Endodermal cell (in vitro differentiated cells): ENCODE data around the gene BMP7. TPM values are rescaled to one million over a fixed set of nuclear protein-coding genes. Genes with fewer than 3 reads are reported as not detected.
A peak's percentile ranks its signal among the peaks of the same experiment; 100 is the strongest.
"Not testable (repeated sequence)": the region's sequence is repeated elsewhere in the genome, so short reads cannot be mapped to it uniquely, and the experiment has no call there.

Experiments
- DNase-seq: peaks from one replicate; pipeline ENCODE4 v3.0.0-alpha.2; 2017
- H3K27ac ChIP-seq: 2 replicates; pipeline ENCODE4 v1.5.1; 2013; ENCODE audit warnings: mild to moderate bottlenecking, low read depth, low read length, moderate library complexity
- H3K27me3 ChIP-seq: 2 replicates; pipeline ENCODE4 v1.6.1; 2013; ENCODE audit warnings: mild to moderate bottlenecking, low read length, moderate library complexity; ENCODE audit not compliant: insufficient read depth, control insufficient read depth, poor library complexity, severe bottlenecking
- H3K36me3 ChIP-seq: 2 replicates; pipeline ENCODE4 v1.7.0; 2013; ENCODE audit warnings: mild to moderate bottlenecking, low read length, moderate library complexity; ENCODE audit not compliant: control insufficient read depth, insufficient read depth
- H3K4me1 ChIP-seq: one replicate; pipeline ENCODE4 v1.7.0; 2013; ENCODE audit warnings: low read length; ENCODE audit not compliant: control insufficient read depth, insufficient read depth
- H3K4me3 ChIP-seq: 2 replicates; pipeline ENCODE4 v1.5.1; 2013; ENCODE audit warnings: mild to moderate bottlenecking, low read length, moderate library complexity
- H3K9ac ChIP-seq: 2 replicates; pipeline ENCODE4 v1.6.1; 2013; ENCODE audit warnings: mild to moderate bottlenecking, low read length, moderate library complexity; ENCODE audit not compliant: poor library complexity, severe bottlenecking; ENCODE audit errors: extremely low read depth
- H3K9me3 ChIP-seq: 2 replicates; pipeline ENCODE4 v1.6.1; 2013; ENCODE audit warnings: mild to moderate bottlenecking, low read length, moderate library complexity; ENCODE audit not compliant: control insufficient read depth
- H3K27ac Mint-ChIP-seq: 2 replicates; pipeline ENCODE4 v1.8.0; 2020; ENCODE audit warnings: mixed read lengths
- H3K27me3 Mint-ChIP-seq: 2 replicates; pipeline ENCODE4 v1.8.0; 2021; ENCODE audit warnings: mild to moderate bottlenecking, mixed read lengths; ENCODE audit not compliant: insufficient read depth
- H3K36me3 Mint-ChIP-seq: 2 replicates; pipeline ENCODE4 v1.8.0; 2020; ENCODE audit warnings: low read depth, mixed read lengths
- H3K4me1 Mint-ChIP-seq: 2 replicates; pipeline ENCODE4 v1.8.0; 2020; ENCODE audit warnings: mixed read lengths
- H3K4me3 Mint-ChIP-seq: 2 replicates; pipeline ENCODE4 v1.8.0; 2020; ENCODE audit warnings: mild to moderate bottlenecking, moderate library complexity, mixed read lengths
- H3K9me3 Mint-ChIP-seq: 2 replicates; pipeline ENCODE4 v1.8.0; 2020; ENCODE audit warnings: mild to moderate bottlenecking, mixed read lengths
- WGBS, 2 experiments: methylation state at CpG; one replicate each; pipeline versions ENCODE4 v1.1.5 to v1.1.7; 2013; ENCODE audit warnings: missing lambda C conversion rate in 2 of 2, mixed read lengths in 1 of 2; ENCODE audit not compliant: insufficient coverage in 1 of 2, insufficient read length in 1 of 2; 5-methylcytosine and 5-hydroxymethylcytosine counted together
- total RNA-seq, 2 donors: library from RNA; stranded (reverse); fragmentation: NEBNext Ultra II Directional in 1 of 2; extraction: Animal tissue kit (Norgen Biotek cat#: 25700) in 1 of 2; gene quantifications; 2 replicates in 1 of 2; 3 replicates in 1 of 2; pipeline ENCODE4 v1.2.1, GENCODE V29; 2021
- TF ChIP-seq, protein P1 (sequence below): fragments of 200-600 bp; sonication (generic); conservative IDR thresholded peaks from 2 replicates; pipeline ENCODE4 v1.5.0; 2021; ENCODE audit warnings: antibody characterized with exemption, mild to moderate bottlenecking

BMP7 gene
- total RNA-seq, 2 donors from 2014 or later: 45.6 to 49.6 TPM

DNA sequence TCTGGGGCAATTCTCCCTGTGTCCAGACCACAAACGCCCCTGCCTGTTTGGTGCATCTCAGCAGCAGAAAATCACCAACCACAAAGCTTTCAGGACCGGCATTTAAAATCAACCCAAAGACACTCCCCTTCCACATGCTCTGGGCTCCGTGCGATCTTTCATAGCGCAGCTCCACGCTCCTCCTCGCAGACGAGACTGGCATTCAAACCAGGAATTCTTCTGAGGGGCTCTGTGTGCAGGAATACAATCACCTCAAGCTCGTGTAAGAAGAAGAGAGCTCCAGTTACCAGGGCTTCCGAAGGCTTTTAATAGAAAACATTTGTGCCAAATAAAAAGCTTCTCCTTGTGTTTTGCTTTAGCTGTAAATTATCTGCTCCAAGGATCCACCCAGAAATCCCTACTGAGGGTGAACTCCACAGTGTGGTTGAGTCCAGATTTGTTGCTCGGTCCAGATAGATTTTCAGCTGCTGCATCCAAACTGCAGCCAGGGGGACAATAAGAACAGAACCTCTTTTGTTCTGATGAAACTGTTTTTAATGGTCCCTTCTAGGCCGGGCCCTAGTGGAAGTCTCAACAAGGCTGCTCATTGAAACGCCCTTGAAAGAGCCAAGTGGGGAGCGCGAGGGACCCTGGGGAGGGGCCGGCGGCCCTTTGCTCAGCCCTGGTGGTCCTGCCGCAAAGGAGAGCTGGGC, 16.4 kb upstream of the BMP7 start:
- Histone ChIP-seq H3K27me3 (no peaks in the 10 kb centered on the region), H3K9ac (no peak overlapping the region), H3K4me1 (no peaks in the 10 kb centered on the region), H3K36me3 (no peaks in the 10 kb centered on the region), H3K9me3 (no peaks in the 10 kb centered on the region), H3K4me3 (no peak overlapping the region), H3K27ac (peak overlapping the region; percentile 98)
- no peak for DNase-seq
- H3K36me3 Mint-ChIP-seq: no peaks in the 10 kb centered on the region
- TF ChIP-seq, protein P1, sequence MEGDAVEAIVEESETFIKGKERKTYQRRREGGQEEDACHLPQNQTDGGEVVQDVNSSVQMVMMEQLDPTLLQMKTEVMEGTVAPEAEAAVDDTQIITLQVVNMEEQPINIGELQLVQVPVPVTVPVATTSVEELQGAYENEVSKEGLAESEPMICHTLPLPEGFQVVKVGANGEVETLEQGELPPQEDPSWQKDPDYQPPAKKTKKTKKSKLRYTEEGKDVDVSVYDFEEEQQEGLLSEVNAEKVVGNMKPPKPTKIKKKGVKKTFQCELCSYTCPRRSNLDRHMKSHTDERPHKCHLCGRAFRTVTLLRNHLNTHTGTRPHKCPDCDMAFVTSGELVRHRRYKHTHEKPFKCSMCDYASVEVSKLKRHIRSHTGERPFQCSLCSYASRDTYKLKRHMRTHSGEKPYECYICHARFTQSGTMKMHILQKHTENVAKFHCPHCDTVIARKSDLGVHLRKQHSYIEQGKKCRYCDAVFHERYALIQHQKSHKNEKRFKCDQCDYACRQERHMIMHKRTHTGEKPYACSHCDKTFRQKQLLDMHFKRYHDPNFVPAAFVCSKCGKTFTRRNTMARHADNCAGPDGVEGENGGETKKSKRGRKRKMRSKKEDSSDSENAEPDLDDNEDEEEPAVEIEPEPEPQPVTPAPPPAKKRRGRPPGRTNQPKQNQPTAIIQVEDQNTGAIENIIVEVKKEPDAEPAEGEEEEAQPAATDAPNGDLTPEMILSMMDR: peak; percentile 25
- H3K9me3 Mint-ChIP-seq: no peaks in the 10 kb centered on the region
- no peak overlapping the region for H3K27ac Mint-ChIP-seq
- WGBS, 2 experiments: 68 to 78% methylated on average over 13 to 18 of the region's 18 CpGs
- H3K4me3 Mint-ChIP-seq: no peak overlapping the region
- peaks cover 7% of the 10 kb centered on the region for H3K4me1 Mint-ChIP-seq
- H3K27me3 Mint-ChIP-seq: peaks cover 18% of the 10 kb centered on the region

DNA sequence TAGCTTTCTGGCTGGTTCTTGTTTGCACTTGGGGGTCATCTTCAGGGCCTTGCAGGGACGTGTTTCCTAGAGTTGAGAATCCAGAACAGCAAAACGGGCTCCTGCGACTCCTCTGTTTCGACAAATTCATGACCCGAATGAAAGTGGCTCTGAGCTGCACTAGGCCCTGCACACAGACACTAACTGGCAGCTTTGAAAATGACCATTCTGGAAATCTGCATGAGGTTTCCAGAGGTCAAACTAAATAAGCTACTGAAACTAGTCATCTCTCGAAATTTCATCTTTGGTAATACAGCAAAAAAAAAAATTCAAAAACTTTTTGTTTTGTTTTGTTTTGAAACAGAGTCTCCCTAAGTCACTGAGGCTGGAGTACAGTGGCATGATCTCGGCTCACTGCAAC, 15.5 kb upstream of the BMP7 start:
- Histone ChIP-seq H3K27me3 (no peaks in the 10 kb centered on the region), H3K9me3 (no peaks in the 10 kb centered on the region), H3K27ac (no peak overlapping the region), H3K9ac (no peak overlapping the region), H3K36me3 (no peaks in the 10 kb centered on the region), H3K4me3 (no peak overlapping the region), H3K4me1 (no peaks in the 10 kb centered on the region)
- Mint-ChIP-seq H3K27ac (no peak overlapping the region), H3K27me3 (peaks cover 19% of the 10 kb centered on the region), H3K36me3 (no peaks in the 10 kb centered on the region), H3K4me1 (peaks cover 4% of the 10 kb centered on the region), H3K9me3 (no peaks in the 10 kb centered on the region), H3K4me3 (no peak overlapping the region)
- WGBS, 2 experiments: 86 to 93% methylated on average over 7 of the region's 7 CpGs
- TF ChIP-seq, protein P1: no peak
- no peak for DNase-seq

DNA sequence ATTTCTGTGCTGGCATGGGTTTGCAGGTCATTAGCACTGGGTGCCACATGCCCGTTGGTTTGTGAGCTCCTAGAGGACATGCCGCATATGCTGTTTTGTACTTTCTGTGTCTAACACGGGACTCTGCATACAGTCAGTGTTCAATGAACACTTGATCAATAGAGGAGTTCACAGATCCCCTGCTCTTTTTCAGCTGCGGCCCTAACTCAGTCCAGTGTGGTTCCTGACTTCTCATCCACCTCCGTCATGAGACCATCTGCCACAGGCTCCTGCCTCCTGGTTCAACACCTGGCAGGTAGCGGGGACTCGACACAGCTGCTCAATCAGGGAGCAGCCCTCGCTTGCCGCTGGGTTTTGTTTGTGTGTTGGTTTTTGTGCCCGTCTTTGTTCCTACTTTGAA, 13.8 kb upstream of the BMP7 start:
- H3K27me3 Mint-ChIP-seq: peaks cover 19% of the 10 kb centered on the region
- H3K27me3 ChIP-seq: no peaks in the 10 kb centered on the region
- no peaks in the 10 kb centered on the region for H3K4me1 ChIP-seq
- no peaks in the 10 kb centered on the region for H3K36me3 ChIP-seq
- H3K4me1 Mint-ChIP-seq: no peaks in the 10 kb centered on the region
- no peaks in the 10 kb centered on the region for H3K9me3 ChIP-seq
- no peak for DNase-seq
- H3K36me3 Mint-ChIP-seq: no peaks in the 10 kb centered on the region
- TF ChIP-seq, protein P1: no peak
- no peak overlapping the region for H3K27ac Mint-ChIP-seq
- no peak overlapping the region for H3K9ac ChIP-seq
- no peak overlapping the region for H3K27ac ChIP-seq
- H3K4me3 ChIP-seq: no peak overlapping the region
- 80 to 91% methylated on average over 5 to 10 of the region's 10 CpGs for WGBS, 2 experiments
- H3K4me3 Mint-ChIP-seq: no peak overlapping the region
- H3K9me3 Mint-ChIP-seq: no peaks in the 10 kb centered on the region

DNA sequence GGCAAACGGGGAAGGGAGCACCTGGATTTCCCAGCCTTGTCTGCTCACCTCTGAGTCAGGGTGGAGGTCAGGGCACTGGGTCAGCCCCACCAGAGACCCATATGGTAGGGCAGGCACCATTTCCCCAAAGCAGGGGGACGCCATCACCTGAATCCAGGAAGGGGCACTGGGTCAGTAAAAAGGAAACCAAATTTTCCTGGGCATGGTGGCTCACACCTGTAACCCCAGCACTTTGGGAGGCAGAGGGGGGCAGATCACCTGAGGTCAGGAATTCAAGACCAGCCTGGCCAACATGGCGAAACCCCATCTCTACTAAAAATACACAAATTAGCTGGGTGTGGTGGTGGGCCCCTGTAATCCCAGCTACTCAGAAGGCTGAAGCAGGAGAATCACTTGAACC, 13.1 kb upstream of the BMP7 start:
- not testable (repeated sequence) for H3K9me3 ChIP-seq, H3K4me3 ChIP-seq, H3K4me1 ChIP-seq, H3K27ac Mint-ChIP-seq, DNase-seq, H3K9me3 Mint-ChIP-seq, H3K36me3 ChIP-seq, H3K4me3 Mint-ChIP-seq, H3K4me1 Mint-ChIP-seq, H3K27me3 ChIP-seq, H3K36me3 Mint-ChIP-seq, H3K9ac ChIP-seq, H3K27ac ChIP-seq
- H3K27me3 Mint-ChIP-seq: peaks cover 20% of the 10 kb centered on the region
- whole genome bisulfite sequencing, 2 experiments: 85 to 92% methylated on average over 2 to 3 of the region's 3 CpGs
